A549 (cell line): Measurements from ENCODE around the gene FOXQ1. TPM values are rescaled to one million over a fixed set of nuclear protein-coding genes. Genes with fewer than 3 reads are reported as not detected.
A peak's percentile ranks its signal among the peaks of the same experiment; 100 is the strongest.

Experiments
- ATAC-seq, 2 experiments: fragments of 200-7000 bp in 1 of 2; fragments of >200 bp in 1 of 2; cut with Nextera tagmentation in 1 of 2; cut with Tn5 transposase in 1 of 2; 3 replicates each; pipeline versions ENCODE4 v1.8.0 to v1.9.1; 2018 to 2020; ENCODE audit warnings: mild to moderate bottlenecking in 1 of 2, moderate library complexity in 1 of 2
- CTCF ChIA-PET: fragments of 300-600 bp; sonication (Branson Sonifier 250); formaldehyde crosslinking; extraction: SDS; loops from one replicate; lab custom pipeline; 2021; ENCODE audit warnings: antibody characterized with exemption, inconsistent platforms; lab: Yijun Ruan, JAX
- POLR2A ChIA-PET: fragments of 350-600 bp; formaldehyde crosslinking; extraction: SDS; loops from one replicate; lab custom pipeline; 2021; ENCODE audit warnings: antibody characterized with exemption, inconsistent platforms; lab: Yijun Ruan, JAX
- DNase-seq, 2 experiments: peaks; one replicate each; pipeline versions ENCODE4 v3.0.0 to v3.0.0-alpha.2; 2011 to 2016; ENCODE audit warnings: low read depth in 1 of 2, low spot score in 1 of 2
- FAIRE-seq: peaks from 2 replicates; lab custom pipeline; 2011; peaks lifted over from hg19 to GRCh38; lab: Jason Lieb, UNC
- H3K27ac ChIP-seq, 2 experiments: fragments of >200 bp; sonication (Bioruptor Twin); formaldehyde crosslinking; 3 replicates each; pipeline ENCODE4 v1.5.1; 2016 to 2017
- H3K4me1 ChIP-seq: fragments of >200 bp; sonication (Bioruptor Twin); formaldehyde crosslinking; 3 replicates; pipeline ENCODE4 v1.6.1; 2016
- H3K4me2 ChIP-seq: fragments of >200 bp; sonication (Bioruptor Twin); formaldehyde crosslinking; 3 replicates; pipeline ENCODE4 v1.6.1; 2016
- H3K4me3 ChIP-seq: fragments of >200 bp; sonication (Bioruptor Twin); formaldehyde crosslinking; 3 replicates; pipeline ENCODE4 v1.5.1; 2016
- H3K9me3 ChIP-seq: fragments of >200 bp; sonication (Bioruptor Twin); formaldehyde crosslinking; 3 replicates; pipeline ENCODE4 v1.6.1; 2016
- CEBPB ChIP-seq, 2 experiments: fragments of >200 bp in 1 of 2; sonication (Bioruptor Twin) in 1 of 2; formaldehyde crosslinking in 1 of 2; IDR thresholded peaks; 2 replicates each; pipeline ENCODE4 v1.6.1; 2012 to 2016
- EP300 ChIP-seq, 2 experiments: fragments of >200 bp; sonication (Bioruptor Twin); formaldehyde crosslinking; IDR thresholded peaks; 2 replicates in 1 of 2; 3 replicates in 1 of 2; pipeline ENCODE4 v1.6.1; 2016 to 2017
- FOSL2 ChIP-seq, 2 experiments: fragments of 450-650 bp in 1 of 2; fragments of >200 bp in 1 of 2; sonication (Bioruptor Twin) in 1 of 2; formaldehyde crosslinking; IDR thresholded peaks; 2 replicates each; pipeline versions ENCODE4 v1.5.0 to v1.6.1; 2016 to 2020; ENCODE audit warnings: mild to moderate bottlenecking in 1 of 2, moderate library complexity in 1 of 2
- FOXS1 ChIP-seq: fragments of 250-450 bp; sonication (Bioruptor Pico); IDR thresholded peaks from 2 replicates; pipeline ENCODE4 v1.5.0; 2020; ENCODE audit warnings: mild to moderate bottlenecking, moderate library complexity
- GATA3 ChIP-seq: IDR thresholded peaks from 2 replicates; pipeline ENCODE4 v1.6.1; 2012; ENCODE audit warnings: borderline replicate concordance
- JUNB ChIP-seq: fragments of >200 bp; sonication (Bioruptor Twin); formaldehyde crosslinking; IDR thresholded peaks from 2 replicates; pipeline ENCODE4 v1.6.1; 2016
- KDM5A ChIP-seq: fragments of 200-600 bp; sonication (generic); IDR thresholded peaks from 2 replicates; pipeline ENCODE4 v1.6.1; 2016; ENCODE audit warnings: antibody characterized with exemption, mild to moderate bottlenecking
- MAFK ChIP-seq: fragments of 450-650 bp; IDR thresholded peaks from 2 replicates; pipeline ENCODE4 v1.6.1; 2014; ENCODE audit not compliant: partially characterized antibody
- NFE2L2 ChIP-seq: fragments of 150-350 bp; conservative IDR thresholded peaks from 2 replicates; pipeline ENCODE4 v1.6.1; 2014; ENCODE audit warnings: low read length
- NR3C1 ChIP-seq: fragments of >200 bp; sonication (Bioruptor Twin); formaldehyde crosslinking; IDR thresholded peaks from 3 replicates; pipeline ENCODE4 v1.6.1; 2017
- POLR2A ChIP-seq: IDR thresholded peaks from 2 replicates; pipeline ENCODE4 v1.6.1; 2012; ENCODE audit warnings: mild to moderate bottlenecking, low read length
- RARB ChIP-seq: fragments of 250-450 bp; sonication (Bioruptor Pico); IDR thresholded peaks from 2 replicates; pipeline ENCODE4 v1.8.0; 2021; ENCODE audit warnings: mild to moderate bottlenecking, moderate library complexity
- SMC3 ChIP-seq: fragments of >200 bp; sonication (Bioruptor Twin); formaldehyde crosslinking; IDR thresholded peaks from 3 replicates; pipeline ENCODE4 v1.6.1; 2018; ENCODE audit warnings: inconsistent platforms
- ZFP36 ChIP-seq: fragments of 450-650 bp; IDR thresholded peaks from 2 replicates; pipeline ENCODE4 v1.6.1; 2014; ENCODE audit warnings: borderline replicate concordance; ENCODE audit not compliant: partially characterized antibody
- WGBS: methylation state at CpG from one replicate; pipeline ENCODE4 v1.1.6; 2017; ENCODE audit errors: missing lambda C conversion rate; 5-methylcytosine and 5-hydroxymethylcytosine counted together
- polyA plus RNA-seq, 4 experiments: library from polyadenylated mRNA; depleted of rRNA in 3 of 4; stranded (reverse); fragments of >200 nt; fragmentation: RNase III in 1 of 4; extraction: RNeasy Plus Mini Kit Qiagen cat#74134 plus additional on column Dnase treatment in 1 of 4; gene quantifications; 2 replicates in 3 of 4; 3 replicates in 1 of 4; pipeline ENCODE4 v1.2.3, GENCODE V29; 2011 to 2017
- TF ChIP-seq, protein P1 (sequence below): IDR thresholded peaks from 2 replicates; pipeline ENCODE4 v1.6.1; 2012
- TF ChIP-seq, protein P2 (sequence below): fragments of >200 bp; sonication (Bioruptor Twin); formaldehyde crosslinking; IDR thresholded peaks from 3 replicates; pipeline ENCODE4 v1.6.1; 2016
- TF ChIP-seq, protein P3 (sequence below): IDR thresholded peaks from 2 replicates; pipeline ENCODE4 v1.6.1; 2012
- TF ChIP-seq, protein P4 (sequence below): IDR thresholded peaks from 2 replicates; pipeline ENCODE4 v1.6.1; 2012; ENCODE audit warnings: low read depth, borderline replicate concordance

FOXQ1 gene
- polyA plus RNA-seq, 2 of the 4 experiments (the other 2 are of a cell fraction): 3.5 to 3.6 TPM

DNA sequence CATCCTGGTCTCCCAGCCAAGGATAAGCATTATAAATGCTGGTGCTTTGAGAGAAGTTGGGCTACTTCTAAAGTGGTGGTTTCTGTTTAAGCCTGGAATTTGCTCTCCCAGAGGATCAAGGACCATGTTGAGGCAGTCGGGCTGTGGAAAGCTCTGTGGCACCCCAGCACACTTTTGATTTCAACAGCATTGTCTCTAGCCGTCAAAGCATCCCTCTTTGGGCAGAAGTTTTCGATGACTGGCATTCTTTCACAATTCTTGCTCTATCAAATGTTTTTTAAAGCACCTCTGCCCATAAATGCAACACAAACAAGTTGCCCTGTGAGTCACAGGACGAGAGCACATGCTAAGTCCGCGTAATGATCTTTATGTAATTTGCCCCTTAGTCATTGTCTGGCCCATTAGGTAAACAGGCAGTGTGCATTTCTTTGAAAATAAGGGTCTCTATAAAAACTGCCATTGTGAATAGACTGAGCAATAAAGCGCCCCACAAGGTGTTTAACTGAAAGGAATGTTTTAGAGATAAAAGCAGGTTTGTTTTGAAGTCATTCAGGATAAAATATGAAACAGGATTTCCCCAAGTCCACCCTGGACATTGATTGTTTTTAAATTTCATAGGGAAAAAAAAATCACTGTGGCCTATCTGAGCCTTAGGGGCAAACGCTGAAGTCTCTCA lies 44.7 kb upstream of the FOXQ1 start:
- CTCF ChIA-PET: no interaction called here
- H3K9me3 ChIP-seq: no peaks in the 10 kb centered on the region
- WGBS: 13% methylated on average over 8 of the region's 8 CpGs
- peak overlapping the region; percentile 64 to 75 for H3K27ac ChIP-seq
- DNase-seq: peak; percentile 30 to 70
- H3K4me3 ChIP-seq: no peak overlapping the region
- peak; percentile 64 to 75 for ATAC-seq
- H3K4me2 ChIP-seq: peak overlapping the region; percentile 67
- no peak for FAIRE-seq
- TF ChIP-seq ZFP36 (no peak), JUNB (peak; percentile 77), EP300 (IDR thresholded peaks at IDR 0.05) (peak in 1 of 2 experiments; percentile 44; a peak in 1 of 5 replicates), MAFK (peak; percentile 71), NFE2L2 (0 out of 2 replicates have a peak, but pooled peaks have one; percentile 15), NR3C1 (no peak), SMC3 (no peak), CEBPB (IDR thresholded peaks at IDR 0.05) (peak; percentile 67 to 70), FOSL2 (IDR thresholded peaks at IDR 0.05) (peak; percentile 59; the same call in 1 of the 2 replicates), FOSL2 (CRISPR knock-in tag; IDR thresholded peaks at IDR 0.05) (peak; percentile 85), GATA3 (peak; percentile 45; the same call in 1 of the 2 replicates), RARB (CRISPR knock-in tag) (no peak)
- TF ChIP-seq, protein P1, sequence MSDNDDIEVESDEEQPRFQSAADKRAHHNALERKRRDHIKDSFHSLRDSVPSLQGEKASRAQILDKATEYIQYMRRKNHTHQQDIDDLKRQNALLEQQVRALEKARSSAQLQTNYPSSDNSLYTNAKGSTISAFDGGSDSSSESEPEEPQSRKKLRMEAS: peak; percentile 64
- TF ChIP-seq, protein P2, sequence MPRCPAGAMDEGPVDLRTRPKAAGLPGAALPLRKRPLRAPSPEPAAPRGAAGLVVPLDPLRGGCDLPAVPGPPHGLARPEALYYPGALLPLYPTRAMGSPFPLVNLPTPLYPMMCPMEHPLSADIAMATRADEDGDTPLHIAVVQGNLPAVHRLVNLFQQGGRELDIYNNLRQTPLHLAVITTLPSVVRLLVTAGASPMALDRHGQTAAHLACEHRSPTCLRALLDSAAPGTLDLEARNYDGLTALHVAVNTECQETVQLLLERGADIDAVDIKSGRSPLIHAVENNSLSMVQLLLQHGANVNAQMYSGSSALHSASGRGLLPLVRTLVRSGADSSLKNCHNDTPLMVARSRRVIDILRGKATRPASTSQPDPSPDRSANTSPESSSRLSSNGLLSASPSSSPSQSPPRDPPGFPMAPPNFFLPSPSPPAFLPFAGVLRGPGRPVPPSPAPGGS: no peak
- POLR2A ChIA-PET: interaction anchor here (0.8 to 1.2 kb wide), 3 partner anchors 30 to 355 kb away, joined by 3 to 4 read pairs (median 3); partner anchors contain the start of gene FOXQ1
- H3K4me1 ChIP-seq: peaks cover 15% of the 10 kb centered on the region

DNA sequence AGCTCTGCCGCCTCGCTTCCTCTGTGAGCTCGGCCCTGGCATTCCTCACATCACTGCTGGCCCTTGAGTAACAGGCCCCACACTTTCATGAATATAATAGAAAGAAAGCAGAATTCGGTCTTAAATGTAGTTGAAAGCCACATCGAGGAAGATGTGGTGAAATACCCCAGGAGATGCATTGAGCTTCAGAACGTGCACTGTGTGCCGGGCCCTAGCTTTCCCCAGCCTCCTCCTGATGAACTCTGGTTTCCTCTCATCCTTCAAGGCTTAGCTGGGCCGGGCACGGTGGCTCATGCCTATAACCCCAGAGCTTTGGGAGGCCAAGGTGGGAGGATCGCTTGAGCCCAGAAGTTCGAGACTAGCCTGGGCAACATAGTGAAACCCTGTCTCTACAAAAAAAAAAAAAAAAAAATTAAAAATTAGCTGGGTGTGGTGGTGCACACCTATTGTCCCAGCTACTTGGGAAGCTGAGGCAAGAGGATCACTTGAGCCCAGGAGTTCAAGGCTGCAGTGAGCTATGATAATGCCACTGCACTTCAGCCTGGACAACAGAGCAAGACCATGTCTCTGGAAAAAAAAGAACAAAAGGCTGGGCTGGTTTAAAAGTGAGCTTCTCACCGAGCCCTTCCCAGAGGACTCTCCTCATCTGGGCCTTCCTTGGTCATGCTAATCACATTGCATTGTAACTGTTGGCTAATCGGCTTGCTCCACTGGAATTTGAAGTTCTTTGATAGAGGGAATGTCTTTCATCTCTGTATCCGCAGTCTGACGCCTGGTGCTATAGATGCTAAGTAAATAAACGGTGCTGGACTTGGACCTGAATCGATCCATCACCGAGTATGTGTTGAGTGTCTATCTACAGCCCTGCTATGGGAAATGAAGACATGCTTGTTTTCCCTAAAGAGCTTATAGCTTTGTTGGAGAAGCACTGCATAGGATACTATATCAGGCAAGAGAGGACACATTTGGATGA lies 43.8 kb upstream of the FOXQ1 start:
- no peaks in the 10 kb centered on the region for H3K9me3 ChIP-seq
- ChIA-PET POLR2A (interaction anchor here (0.8 kb wide), 1 partner anchor 44 kb away, joined by 4 read pairs; the partner anchor contains the start of gene FOXQ1), CTCF (interaction anchor here (1.2 to 1.3 kb wide), 2 partner anchors 23 to 355 kb away, joined by 3 read pairs; no protein-coding TSS in a partner anchor)
- peak overlapping the region; percentile 67 for H3K4me2 ChIP-seq
- TF ChIP-seq, protein P3, sequence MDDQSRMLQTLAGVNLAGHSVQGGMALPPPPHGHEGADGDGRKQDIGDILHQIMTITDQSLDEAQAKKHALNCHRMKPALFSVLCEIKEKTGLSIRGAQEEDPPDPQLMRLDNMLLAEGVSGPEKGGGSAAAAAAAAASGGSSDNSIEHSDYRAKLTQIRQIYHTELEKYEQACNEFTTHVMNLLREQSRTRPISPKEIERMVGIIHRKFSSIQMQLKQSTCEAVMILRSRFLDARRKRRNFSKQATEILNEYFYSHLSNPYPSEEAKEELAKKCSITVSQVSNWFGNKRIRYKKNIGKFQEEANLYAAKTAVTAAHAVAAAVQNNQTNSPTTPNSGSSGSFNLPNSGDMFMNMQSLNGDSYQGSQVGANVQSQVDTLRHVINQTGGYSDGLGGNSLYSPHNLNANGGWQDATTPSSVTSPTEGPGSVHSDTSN: no peak
- TF ChIP-seq SMC3 (no peak), FOSL2 (IDR thresholded peaks at IDR 0.05) (no peak), FOSL2 (CRISPR knock-in tag; IDR thresholded peaks at IDR 0.05) (no peak), FOXS1 (CRISPR knock-in tag) (no peak), POLR2A (no peak), KDM5A (no peak), GATA3 (no peak)
- TF ChIP-seq, protein P4, sequence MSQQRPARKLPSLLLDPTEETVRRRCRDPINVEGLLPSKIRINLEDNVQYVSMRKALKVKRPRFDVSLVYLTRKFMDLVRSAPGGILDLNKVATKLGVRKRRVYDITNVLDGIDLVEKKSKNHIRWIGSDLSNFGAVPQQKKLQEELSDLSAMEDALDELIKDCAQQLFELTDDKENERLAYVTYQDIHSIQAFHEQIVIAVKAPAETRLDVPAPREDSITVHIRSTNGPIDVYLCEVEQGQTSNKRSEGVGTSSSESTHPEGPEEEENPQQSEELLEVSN: no peak
- no peak overlapping the region for H3K4me3 ChIP-seq
- ATAC-seq (no peak), DNase-seq (no peak), FAIRE-seq (no peak)
- peak overlapping the region; percentile 64 to 75 for H3K27ac ChIP-seq
- H3K4me1 ChIP-seq: peaks cover 15% of the 10 kb centered on the region
- WGBS: 87% methylated on average over 17 of the region's 18 CpGs
